GM18907 (cell line): ENCODE data around the gene ASTN2.

Experiments used
- ATAC-seq: cut with Tn5 transposase; IDR thresholded peaks from one replicate; pipeline ENCODE4 v1.9.1; 2021; ENCODE audit warnings: mild to moderate bottlenecking, moderate library complexity; ENCODE audit not compliant: unreplicated experiment

The ASTN2 gene

DNA sequence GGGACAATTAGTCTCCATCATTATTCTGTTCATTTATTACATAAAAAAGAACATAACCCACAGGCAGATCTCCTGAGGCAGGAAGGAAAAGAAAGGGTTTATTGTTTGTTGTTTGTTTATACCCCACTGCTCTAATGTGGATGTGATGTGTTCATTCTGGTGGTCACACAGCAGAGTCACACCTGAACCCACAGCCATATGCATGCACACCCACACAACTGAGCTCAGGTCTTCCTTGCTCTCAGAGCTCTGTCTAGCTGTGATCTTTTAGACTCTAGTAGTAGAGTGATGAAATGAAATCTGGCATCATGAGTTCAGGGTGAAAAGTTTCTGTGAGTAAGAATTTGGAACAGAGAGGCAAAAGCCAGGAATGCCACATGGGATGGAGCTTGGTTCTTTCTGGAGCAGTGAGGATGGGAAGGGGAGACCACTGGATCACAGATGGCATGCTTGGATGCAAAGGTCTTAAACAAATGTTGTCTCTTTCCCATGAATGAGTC lies 1034.3 kb downstream of the ASTN2 start:
- ATAC-seq: no peak

DNA sequence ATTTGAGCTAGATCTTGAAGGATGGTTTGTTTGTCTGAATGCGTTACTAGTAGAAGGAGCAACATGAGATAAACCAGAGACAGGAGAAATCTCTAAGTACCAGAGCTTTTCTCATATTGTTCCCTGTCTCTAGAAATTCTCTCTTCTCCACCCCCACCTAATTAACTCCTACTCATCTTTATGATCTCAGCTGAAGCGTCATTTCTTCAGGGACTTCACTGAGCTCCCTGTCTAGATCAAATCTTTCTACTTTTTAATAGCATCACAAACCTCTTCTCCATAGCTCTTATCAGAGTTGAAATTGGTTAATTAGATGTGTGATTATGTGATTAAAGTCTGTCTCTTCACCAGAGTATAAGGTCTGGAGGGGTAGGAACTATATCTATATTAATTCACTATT lies 1035.0 kb downstream of the ASTN2 start:
- no peak for ATAC-seq

DNA sequence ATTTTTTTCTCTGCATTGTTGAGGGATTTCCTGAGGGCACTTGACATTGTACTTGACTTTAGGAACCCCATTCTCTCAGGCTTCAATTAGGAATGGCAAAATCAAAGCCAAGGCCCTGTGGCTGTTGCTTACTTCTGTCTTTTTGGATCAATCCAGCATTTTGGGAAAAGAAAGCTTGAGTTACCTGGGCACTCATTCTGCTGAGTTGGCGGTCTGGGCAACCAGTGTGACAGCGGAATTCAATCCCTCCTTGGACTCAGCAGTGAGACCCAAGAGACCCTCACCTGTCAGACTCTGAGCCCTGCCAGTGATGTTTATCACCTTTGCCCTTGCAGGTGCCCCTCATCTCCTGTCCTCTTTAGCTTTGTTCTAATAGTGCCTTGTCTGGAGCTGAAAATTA lies 1036.0 kb downstream of the ASTN2 start:
- no peak for ATAC-seq

DNA sequence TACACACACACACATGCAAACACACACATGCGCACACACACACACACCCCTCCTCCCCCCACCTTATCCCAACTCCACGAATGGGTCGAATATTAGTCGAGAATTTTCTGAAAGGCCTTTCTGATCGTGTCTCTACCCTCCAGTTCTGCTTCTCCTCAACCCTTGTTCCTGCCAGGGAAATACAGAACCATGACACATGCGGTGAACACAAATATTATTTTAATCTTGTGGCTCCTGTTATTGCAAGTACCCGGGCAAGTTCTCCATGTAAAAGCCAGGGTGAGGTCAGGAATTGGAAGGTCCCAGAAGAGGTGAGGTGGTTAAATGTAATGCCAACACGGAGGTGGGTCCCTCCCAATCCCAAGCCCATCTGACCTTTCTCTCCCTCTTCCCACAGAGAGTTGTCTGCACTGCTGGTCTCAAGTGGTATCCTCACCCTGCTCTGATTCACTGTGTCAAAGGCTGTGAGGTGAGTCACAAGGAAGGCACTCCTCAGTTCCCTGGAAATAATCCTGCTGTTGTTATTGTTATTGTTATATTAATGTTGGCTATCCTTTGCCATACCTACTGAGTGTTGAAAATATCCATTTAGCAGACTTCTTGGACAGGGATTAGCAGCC lies 1037.6 kb downstream of the ASTN2 start:
- no peak for ATAC-seq
